ENCODE results near the gene TLE1. TPM values are rescaled to one million over a fixed set of nuclear protein-coding genes. Genes with fewer than 3 reads are reported as not detected.

TLE1 gene
- total RNA-seq, 4 donors from 2014 or later: 43.6 to 86.2 (median 68.2) TPM

DNA sequence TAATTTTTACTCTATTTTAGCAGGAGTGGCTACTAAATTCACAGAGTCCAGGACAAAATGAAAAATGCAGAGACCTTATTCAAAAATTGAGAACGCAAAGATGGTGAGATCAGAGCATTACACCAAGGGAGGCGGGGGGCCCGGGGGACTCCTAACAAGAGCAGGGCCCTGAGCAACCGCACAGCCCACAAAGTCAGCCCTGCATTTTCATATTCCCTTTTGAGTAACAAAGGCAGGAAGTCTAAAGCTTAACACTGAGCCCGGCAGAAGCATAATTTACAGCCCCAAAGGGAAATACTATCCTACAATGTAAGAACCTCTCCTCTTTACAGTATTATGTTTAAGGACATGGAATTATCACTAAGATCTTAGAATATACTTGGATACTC, 69.4 kb downstream of the TLE1 start:
- Histone ChIP-seq H3K4me1 (peaks cover 0 to 24% (median under 1%) of the 10 kb centered on the region in 3 donors), H3K4me3 (no peak overlapping the region), H3K9me3 (no peaks in the 10 kb centered on the region), H3K36me3 (peaks cover 0 to 59% of the 10 kb centered on the region in 2 donors), H3K27me3 (no peaks in the 10 kb centered on the region), H3K27ac (no peak overlapping the region)
- 77 to 80% methylated on average over 4 to 5 of the region's 5 CpGs for whole genome bisulfite sequencing, 2 donors (ENCODE audit: low coverage in 1 of 2)
- no peak for ATAC-seq
- TF ChIP-seq, protein P1, sequence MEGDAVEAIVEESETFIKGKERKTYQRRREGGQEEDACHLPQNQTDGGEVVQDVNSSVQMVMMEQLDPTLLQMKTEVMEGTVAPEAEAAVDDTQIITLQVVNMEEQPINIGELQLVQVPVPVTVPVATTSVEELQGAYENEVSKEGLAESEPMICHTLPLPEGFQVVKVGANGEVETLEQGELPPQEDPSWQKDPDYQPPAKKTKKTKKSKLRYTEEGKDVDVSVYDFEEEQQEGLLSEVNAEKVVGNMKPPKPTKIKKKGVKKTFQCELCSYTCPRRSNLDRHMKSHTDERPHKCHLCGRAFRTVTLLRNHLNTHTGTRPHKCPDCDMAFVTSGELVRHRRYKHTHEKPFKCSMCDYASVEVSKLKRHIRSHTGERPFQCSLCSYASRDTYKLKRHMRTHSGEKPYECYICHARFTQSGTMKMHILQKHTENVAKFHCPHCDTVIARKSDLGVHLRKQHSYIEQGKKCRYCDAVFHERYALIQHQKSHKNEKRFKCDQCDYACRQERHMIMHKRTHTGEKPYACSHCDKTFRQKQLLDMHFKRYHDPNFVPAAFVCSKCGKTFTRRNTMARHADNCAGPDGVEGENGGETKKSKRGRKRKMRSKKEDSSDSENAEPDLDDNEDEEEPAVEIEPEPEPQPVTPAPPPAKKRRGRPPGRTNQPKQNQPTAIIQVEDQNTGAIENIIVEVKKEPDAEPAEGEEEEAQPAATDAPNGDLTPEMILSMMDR (IDR thresholded peaks at IDR 0.05): no peak
- no peak for TF ChIP-seq POLR2AphosphoS5 (IDR thresholded peaks at IDR 0.05)
- no peak for TF ChIP-seq EP300 (IDR thresholded peaks at IDR 0.05)
- TF ChIP-seq POLR2A (IDR thresholded peaks at IDR 0.05): no peak

DNA sequence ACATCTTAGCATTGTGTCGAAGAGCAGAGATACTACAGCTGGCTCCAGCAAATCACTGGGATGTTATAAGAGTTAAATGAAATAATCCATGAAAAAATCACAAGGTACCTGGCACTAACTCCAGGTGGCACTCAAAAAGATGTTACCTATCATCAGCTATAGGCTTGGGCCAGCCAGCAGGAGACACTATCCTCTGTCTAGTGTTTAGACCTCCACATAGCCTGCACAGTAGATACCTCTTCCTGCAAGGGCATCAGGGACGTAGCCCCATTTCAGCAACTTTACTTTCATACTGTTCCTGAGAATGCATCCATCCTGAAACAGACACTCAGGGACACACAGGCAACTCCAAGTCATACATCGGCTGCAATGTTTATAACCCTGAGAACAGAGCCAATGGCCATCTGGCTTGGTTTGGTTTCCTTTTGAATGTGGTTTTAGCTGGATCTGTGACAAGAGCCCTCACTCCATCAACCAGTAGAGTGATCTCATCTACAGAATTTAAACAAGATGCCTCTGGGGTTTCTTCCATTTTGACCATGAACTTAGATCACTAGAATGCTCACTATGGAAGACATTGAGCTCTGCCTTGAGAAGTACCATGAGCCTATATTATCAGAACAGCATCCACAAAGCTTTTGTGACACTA, 69.9 kb downstream of the TLE1 start:
- 52 to 60% methylated on average over 2 to 3 of the region's 3 CpGs for WGBS, 2 donors (ENCODE audit: low coverage in 1 of 2)
- ATAC-seq: no peak
- Histone ChIP-seq H3K27me3 (no peaks in the 10 kb centered on the region), H3K9me3 (no peaks in the 10 kb centered on the region), H3K27ac (no peak overlapping the region), H3K4me1 (peaks cover 0 to 26% (median 0%) of the 10 kb centered on the region in 3 donors), H3K36me3 (peaks cover 0 to 64% of the 10 kb centered on the region in 2 donors), H3K4me3 (no peak overlapping the region)
- TF ChIP-seq, protein P1 (IDR thresholded peaks at IDR 0.05): no peak
- TF ChIP-seq POLR2A (IDR thresholded peaks at IDR 0.05): no peak
- TF ChIP-seq POLR2AphosphoS5 (IDR thresholded peaks at IDR 0.05): no peak
- TF ChIP-seq EP300 (IDR thresholded peaks at IDR 0.05): no peak

DNA sequence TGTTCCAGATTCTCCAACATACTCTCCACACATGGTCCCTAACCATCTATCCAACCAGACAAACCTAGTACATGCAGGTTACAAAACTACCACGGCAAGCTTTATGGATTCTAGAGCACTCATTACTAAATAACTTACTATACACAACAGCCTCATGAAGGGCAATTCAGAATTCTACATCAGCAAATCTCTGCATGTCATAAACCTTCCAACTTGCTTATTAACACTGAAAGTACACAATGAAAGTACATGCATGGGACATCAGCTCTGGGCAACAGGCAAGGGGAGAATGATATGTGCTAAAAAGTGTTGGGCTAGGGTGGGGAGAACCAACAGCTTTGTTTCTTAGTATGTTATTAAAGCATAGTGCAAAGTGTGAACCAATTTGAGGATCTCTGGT, 70.4 kb downstream of the TLE1 start:
- WGBS, 2 donors (ENCODE audit: low coverage in 1 of 2): 89% methylated on average over 1 of the region's 1 CpG; no CpG with 5 or more reads in 1 of the 2 donors
- no peak for TF ChIP-seq EP300 (IDR thresholded peaks at IDR 0.05)
- no peak for TF ChIP-seq POLR2AphosphoS5 (IDR thresholded peaks at IDR 0.05)
- no peak for TF ChIP-seq POLR2A (IDR thresholded peaks at IDR 0.05)
- Histone ChIP-seq H3K4me1 (peaks cover 0 to 26% (median 4%) of the 10 kb centered on the region in 3 donors), H3K36me3 (peaks cover 0 to 68% of the 10 kb centered on the region in 2 donors), H3K9me3 (no peaks in the 10 kb centered on the region), H3K4me3 (no peak overlapping the region), H3K27me3 (no peaks in the 10 kb centered on the region), H3K27ac (no peak overlapping the region)
- ATAC-seq: no peak

DNA sequence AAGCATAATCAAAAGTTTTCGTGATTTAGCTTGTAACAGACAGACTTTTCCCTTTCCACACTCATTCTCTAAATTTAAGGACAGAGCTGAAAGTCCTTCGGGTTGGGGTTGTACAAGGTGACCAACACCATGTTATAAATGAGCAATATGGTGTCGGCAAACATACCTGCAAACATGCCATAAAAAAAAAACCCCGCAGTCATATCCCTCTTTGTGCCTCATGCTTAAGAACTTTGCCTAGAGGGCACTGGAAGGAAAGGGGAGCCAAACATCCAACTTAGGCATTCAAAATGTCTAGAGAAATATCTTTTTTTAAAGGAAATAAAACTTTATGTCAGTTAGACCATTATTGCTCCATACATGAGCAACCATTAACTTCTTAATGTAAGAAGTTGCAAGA, 73.2 kb downstream of the TLE1 start:
- TF ChIP-seq, protein P1 (IDR thresholded peaks at IDR 0.05): no peak
- TF ChIP-seq EP300 (IDR thresholded peaks at IDR 0.05) (no peak), POLR2AphosphoS5 (IDR thresholded peaks at IDR 0.05) (no peak), POLR2A (IDR thresholded peaks at IDR 0.05) (no peak)
- H3K36me3 ChIP-seq: peaks cover 0 to 75% of the 10 kb centered on the region in 2 donors
- 96 to 100% methylated on average over 4 of the region's 4 CpGs for WGBS, 2 donors (ENCODE audit: low coverage in 1 of 2)

DNA sequence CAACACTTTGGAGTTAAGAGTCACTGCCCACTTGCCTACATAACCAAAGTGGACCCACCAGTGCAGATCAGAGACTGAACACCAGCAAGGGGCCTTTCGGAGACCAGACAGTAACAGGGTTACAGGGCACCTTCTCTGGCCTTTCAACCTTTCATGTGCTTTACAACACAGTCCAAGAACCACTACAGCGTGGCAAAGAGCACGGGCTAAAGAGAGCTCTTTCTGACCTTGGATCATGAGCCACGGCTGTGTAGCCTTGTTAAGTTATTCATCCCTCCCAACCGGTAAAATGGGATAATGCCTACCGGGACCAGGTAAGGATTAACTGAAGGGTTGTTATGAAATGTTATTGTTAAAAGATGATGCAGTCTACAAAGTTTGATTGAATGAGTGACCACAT, 75.0 kb downstream of the TLE1 start:
- H3K9me3 ChIP-seq: no peaks in the 10 kb centered on the region
- peaks cover 0 to 78% of the 10 kb centered on the region in 2 donors for H3K36me3 ChIP-seq
- TF ChIP-seq, protein P1 (IDR thresholded peaks at IDR 0.05): no peak
- TF ChIP-seq EP300 (IDR thresholded peaks at IDR 0.05): no peak
- TF ChIP-seq POLR2AphosphoS5 (IDR thresholded peaks at IDR 0.05): no peak
- no peak for TF ChIP-seq POLR2A (IDR thresholded peaks at IDR 0.05)
- H3K27me3 ChIP-seq: no peaks in the 10 kb centered on the region
- H3K4me1 ChIP-seq: peaks cover 5 to 45% (median 24%) of the 10 kb centered on the region in 3 donors
- H3K4me3 ChIP-seq: no peak overlapping the region
- ATAC-seq: no peak
- H3K27ac ChIP-seq: peak overlapping the region; percentile 37 to 89 (median 82)
- 94 to 96% methylated on average over 2 to 4 of the region's 6 CpGs for whole genome bisulfite sequencing, 2 donors (ENCODE audit: low coverage in 1 of 2)

More for the DNA sequence above, 73.2 kb downstream of the TLE1 start:
- no peak overlapping the region for H3K4me3 ChIP-seq
- H3K9me3 ChIP-seq: no peaks in the 10 kb centered on the region
- no peak overlapping the region for H3K27ac ChIP-seq
- H3K4me1 ChIP-seq: peaks cover 0 to 36% (median 10%) of the 10 kb centered on the region in 3 donors
- no peak for ATAC-seq
- H3K27me3 ChIP-seq: no peaks in the 10 kb centered on the region

All from gastroesophageal sphincter (tissue), 4 donors.